ENCODE measurements around the gene PTGER3. TPM values are rescaled to one million over a fixed set of nuclear protein-coding genes. Genes with fewer than 3 reads are reported as not detected.

Gene PTGER3
- total RNA-seq = 4.9 TPM
- long read RNA-seq, full-length matches to known transcripts = 7 of 7 reads
- long read RNA-seq, partial matches to known transcripts = 0 of 7 reads
- long read RNA-seq, other reads (novel, unspliced or antisense) = 0 of 7 reads

- DNase-seq (ENCODE audit: missing footprints) (peak; percentile 91), ATAC-seq (peak; percentile 74)
- intact Hi-C loops (cut with DNase I) = no loop called here
Measured at GRCh38 chr1:71047635-71048607, at the start of gene PTGER3. PTGER3 (minus strand) TSS chr1:71047816; CDS start chr1:71047577, 239 bp downstream.

DNA sequence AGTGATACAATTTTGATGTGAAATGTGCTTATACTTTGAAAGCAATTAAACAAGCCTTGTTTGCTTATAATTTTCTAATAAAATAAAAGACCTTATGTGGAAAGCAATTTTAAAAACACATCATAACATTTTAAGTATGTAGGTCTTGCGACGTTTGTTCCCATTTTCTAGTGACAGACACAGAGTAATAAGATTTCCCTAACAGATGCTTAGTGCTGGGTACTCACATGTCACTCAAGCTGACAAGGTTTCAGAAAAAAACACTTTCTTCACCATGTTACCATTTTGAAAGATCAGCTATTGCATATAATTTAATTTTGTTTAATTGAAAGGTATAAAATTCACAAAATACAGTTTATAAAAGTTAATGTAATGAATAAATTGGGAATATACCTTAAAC is 47.3 kb upstream of the PTGER3 start:
- DNase-seq (ENCODE audit: missing footprints) (no peak), ATAC-seq (no peak)
- intact Hi-C loops (cut with DNase I) = no loop called here

DNA sequence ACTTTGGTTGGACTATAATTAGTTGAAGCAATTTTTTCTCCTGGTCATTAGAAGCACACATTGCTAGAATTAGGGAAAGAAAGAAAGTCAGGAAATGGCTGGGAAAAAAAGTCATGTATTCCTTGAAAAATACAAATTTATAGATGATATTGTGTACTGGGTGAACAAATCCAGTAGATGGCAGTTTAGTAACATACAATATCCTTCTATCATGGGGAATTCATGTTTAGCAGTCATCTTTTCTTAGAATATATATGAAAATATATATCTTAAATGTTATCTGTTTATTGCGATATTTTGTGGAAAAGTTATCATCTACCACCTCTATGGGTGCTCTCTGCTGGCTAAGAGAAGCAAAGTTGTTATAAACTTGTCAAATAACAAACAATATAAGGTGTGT is 46.3 kb upstream of the PTGER3 start:
- DNase-seq (ENCODE audit: missing footprints) = no peak
- ATAC-seq = no peak
- intact Hi-C loops (cut with DNase I) = no loop called here

DNA sequence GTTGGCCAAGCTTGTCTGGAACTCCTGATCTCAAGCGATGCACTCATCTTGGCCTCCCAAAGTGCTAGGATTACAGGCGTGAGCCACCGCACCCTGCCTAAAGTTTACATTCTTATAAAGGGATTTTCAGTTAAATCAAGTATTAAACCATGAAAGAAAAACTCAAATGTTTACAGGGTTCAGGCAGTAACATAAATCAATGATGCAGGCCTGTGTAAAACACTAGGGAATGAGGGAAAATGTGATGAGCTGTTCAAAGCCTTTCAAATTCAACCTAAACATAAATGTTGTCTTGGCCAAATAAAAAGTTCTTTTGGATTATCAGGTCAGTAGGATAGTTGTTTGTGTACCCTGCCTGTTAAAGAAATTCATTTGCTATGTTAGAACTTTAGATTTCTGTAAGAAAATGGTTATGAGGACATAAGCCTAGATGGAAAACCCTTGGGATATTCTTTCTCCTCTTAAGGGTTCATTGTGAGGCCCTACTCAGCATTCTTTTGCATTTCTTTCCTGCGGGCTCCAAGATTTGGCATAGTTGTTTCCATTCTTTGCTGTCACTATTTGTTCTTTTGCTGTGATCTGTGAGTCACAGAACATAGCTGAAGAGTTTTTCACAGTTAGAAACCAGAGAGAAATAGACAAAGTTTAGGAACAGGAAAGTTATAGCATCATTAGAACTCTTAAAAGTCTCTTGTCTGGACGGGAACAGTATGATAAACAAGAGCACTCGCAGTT is 42.1 kb upstream of the PTGER3 start:
- ATAC-seq (no peak), DNase-seq (ENCODE audit: missing footprints) (no peak)
- intact Hi-C loops (cut with DNase I) = loop anchor here (10.0 kb wide), 1 partner anchor 435 kb away; no protein-coding TSS in a partner anchor

GRCh38 chr1:71088645-71089287 is 41.1 kb upstream of the PTGER3 start:
- DNase-seq (ENCODE audit: missing footprints) (no peak), ATAC-seq (no peak)
- intact Hi-C loops (cut with DNase I) = loop anchor here (10.0 kb wide), 1 partner anchor 436 kb away; no protein-coding TSS in a partner anchor

DNA sequence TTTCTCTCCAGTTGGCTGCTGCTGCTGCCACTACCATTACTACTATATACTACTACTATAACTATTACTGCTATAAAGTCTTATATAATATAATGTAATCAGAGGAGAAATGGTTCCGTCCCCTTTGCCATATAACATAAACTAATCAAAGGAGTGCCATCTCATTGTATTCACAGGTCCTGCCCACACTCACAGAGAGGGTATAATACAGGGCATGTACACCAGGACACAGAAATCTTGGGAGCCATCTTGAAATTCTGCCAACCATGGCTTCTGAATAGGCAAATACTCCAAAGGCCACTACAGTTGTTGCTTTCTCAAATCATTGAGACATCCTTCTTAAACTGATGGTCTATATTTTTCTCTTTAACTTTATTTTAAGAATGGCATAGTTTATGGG is 40.1 kb upstream of the PTGER3 start:
- DNase-seq (ENCODE audit: missing footprints) = no peak
- no peak for ATAC-seq
- intact Hi-C loops (cut with DNase I) = loop anchor here (10.0 kb wide), 1 partner anchor 437 kb away; no protein-coding TSS in a partner anchor

GRCh38 chr1:71087060-71087459 is 39.4 kb upstream of the PTGER3 start:
- no peak for DNase-seq (ENCODE audit: missing footprints)
- ATAC-seq = no peak
- intact Hi-C loops (cut with DNase I) = loop anchor here (10.0 kb wide), 1 partner anchor 438 kb away; no protein-coding TSS in a partner anchor

DNA sequence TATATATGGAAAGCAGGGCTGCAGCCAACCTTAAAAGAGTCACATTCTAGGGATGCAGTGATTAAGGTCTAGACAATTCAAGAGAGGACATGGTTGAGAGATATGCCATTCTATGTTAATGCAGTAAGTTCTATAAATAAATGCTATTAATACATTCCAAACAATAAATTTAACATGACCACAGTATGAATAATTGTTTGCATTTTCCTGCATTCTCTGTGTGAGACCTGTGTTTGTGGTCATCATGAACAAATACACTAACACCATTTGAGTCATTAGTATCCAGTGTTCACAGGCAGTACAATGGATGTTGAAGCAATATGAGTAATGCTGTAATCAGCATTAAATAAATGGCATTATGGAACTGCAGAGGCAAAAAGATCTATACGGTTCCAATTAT is 38.7 kb upstream of the PTGER3 start:
- ATAC-seq = no peak
- DNase-seq (ENCODE audit: missing footprints) = no peak
- intact Hi-C loops (cut with DNase I) = loop anchor here (10.0 kb wide), 1 partner anchor 438 kb away; no protein-coding TSS in a partner anchor

GRCh38 chr1:71083271-71083670 is 35.7 kb upstream of the PTGER3 start:
- intact Hi-C loops (cut with DNase I) = loop anchor here (10.0 kb wide), 1 partner anchor 442 kb away; no protein-coding TSS in a partner anchor

GRCh38 chr1:71081697-71082080 is 34.1 kb upstream of the PTGER3 start:
- intact Hi-C loops (cut with DNase I) = loop anchor here (10.0 kb wide), 1 partner anchor 443 kb away; no protein-coding TSS in a partner anchor
- no peak for ATAC-seq
- peak; percentile 48 for DNase-seq (ENCODE audit: missing footprints)

More at GRCh38 chr1:71083271-71083670, 35.7 kb upstream of the PTGER3 start:
- ATAC-seq = no peak
- DNase-seq (ENCODE audit: missing footprints) = no peak

DNA sequence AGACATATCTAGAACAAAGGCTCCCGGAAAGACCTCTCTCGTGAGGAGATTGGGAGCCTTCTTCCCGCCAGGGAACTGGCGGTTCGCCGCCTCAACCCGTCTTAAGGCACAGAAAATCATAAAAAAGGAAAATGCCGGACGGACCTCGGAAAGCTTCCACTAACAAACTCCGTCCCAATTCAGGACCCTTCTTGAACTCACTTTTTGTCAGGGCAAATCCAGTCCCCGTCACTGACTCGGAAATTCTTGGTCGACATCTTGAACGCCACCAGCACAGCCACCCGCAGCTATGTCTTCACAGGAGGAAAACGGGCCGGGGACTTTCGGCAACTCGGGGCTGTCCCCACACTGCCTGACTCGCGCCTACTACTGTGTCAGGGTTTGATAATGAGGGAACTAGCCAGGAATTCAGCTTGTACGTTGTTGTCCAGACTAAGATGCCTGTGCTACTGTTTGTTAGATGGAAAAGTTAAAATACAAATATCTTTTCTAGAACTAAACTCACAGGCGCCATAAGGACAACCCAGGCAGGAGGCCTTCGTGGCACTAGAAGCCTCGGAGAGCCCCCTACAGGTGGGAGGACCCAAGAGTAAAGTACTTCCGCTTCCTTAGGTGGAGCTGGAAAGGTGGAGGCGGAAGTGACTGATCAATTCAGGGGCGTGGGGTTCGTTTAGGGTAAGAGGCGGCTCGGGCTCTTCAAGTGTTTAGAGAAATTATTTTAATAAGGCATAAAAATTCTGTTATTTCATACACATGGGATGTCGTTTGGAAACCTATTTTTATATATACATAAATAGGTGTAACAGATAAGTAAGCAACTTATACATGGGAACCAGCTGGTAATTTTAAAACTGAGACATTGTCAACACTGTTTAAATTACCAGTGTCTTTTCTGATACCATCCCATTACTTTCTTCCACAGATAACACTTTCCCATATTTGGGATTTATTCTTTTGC is 33.4 kb upstream of the PTGER3 start, which contains the start of gene ZRANB2:
ZRANB2 (minus strand) TSS at position 297 of the 958 bp plus-strand sequence; CDS start at position 257, 40 bp downstream.
- ATAC-seq = peak; percentile 98
- peak; percentile 91 for DNase-seq (ENCODE audit: missing footprints)
- intact Hi-C loops (cut with DNase I) = loop anchor here (10.0 kb wide), 1 partner anchor 444 kb away; no protein-coding TSS in a partner anchor

GRCh38 chr1:71080230-71080738 is 32.7 kb upstream of the PTGER3 start:
- intact Hi-C loops (cut with DNase I) = loop anchor here (10.0 kb wide), 1 partner anchor 445 kb away; no protein-coding TSS in a partner anchor
- no peak for ATAC-seq
- no peak for DNase-seq (ENCODE audit: missing footprints)

DNA sequence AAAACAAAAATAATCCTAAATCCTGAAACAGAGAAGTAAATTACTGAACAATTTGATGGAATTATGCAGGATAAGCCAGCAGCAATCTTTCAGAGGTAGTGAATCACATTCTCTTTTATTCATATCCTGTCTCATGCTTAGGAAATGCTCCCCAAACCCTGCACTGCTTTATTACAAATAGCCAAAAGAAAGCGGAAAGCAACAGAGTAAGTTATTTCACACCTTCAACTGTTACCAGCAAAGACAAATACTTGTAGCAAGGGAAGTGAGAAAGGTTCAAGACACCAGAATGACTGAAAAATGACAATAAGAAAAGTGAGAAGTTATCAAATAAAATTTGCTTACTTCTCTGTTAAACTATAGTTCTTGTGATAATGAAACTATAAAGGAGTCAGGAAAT is 27.1 kb upstream of the PTGER3 start:
- DNase-seq (ENCODE audit: missing footprints) (no peak), ATAC-seq (no peak)
- intact Hi-C loops (cut with DNase I) = no loop called here

- intact Hi-C loops (cut with DNase I) = no loop called here
- ATAC-seq = no peak
- no peak for DNase-seq (ENCODE audit: missing footprints)
Measured at GRCh38 chr1:71072273-71072672, 24.7 kb upstream of the PTGER3 start.

DNA sequence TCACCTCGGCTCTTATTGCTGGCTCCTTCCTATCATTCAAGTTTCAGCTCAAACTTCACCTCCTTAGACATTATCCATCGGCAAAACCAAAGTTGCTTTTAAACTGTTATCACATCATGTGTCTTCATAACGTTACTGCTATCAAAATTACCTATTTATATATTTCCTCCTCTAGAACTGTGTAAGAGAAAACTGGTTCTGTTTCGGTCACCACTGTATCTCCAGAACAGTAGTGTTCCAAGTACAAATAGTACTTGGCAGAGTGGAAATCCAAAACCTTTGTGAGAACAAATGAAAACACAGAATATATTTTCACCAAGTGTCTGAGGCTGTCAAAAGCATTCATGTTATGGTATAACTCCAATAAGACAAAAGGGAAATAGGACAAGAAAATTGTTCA is 24.1 kb upstream of the PTGER3 start:
- no peak for ATAC-seq
- intact Hi-C loops (cut with DNase I) = no loop called here

GRCh38 chr1:71068325-71069240 is 21.0 kb upstream of the PTGER3 start:
- no peak for DNase-seq (ENCODE audit: missing footprints)
- ATAC-seq = no peak
- intact Hi-C loops (cut with DNase I) = no loop called here

More for the DNA sequence above, 24.1 kb upstream of the PTGER3 start:
- DNase-seq (ENCODE audit: missing footprints) = no peak
